Colonic mucosa (tissue), 4 donors: ENCODE results near the gene ABCG2. TPM values are rescaled to one million over a fixed set of nuclear protein-coding genes. Genes with fewer than 3 reads are reported as not detected.

Experiments used
- DNase-seq: peaks from one replicate; pipeline ENCODE4 v3.0.0-alpha.2; 2020
- H3K27ac ChIP-seq: fragments of 200-600 bp; one replicate; pipeline ENCODE4 v1.8.0; 2021
- H3K27me3 ChIP-seq: fragments of 200-600 bp; one replicate; pipeline ENCODE4 v1.8.0; 2021
- H3K36me3 ChIP-seq: fragments of 200-600 bp; one replicate; pipeline ENCODE4 v1.8.0; 2021
- H3K4me1 ChIP-seq: fragments of 200-600 bp; one replicate; pipeline ENCODE4 v1.8.0; 2021; ENCODE audit warnings: mild to moderate bottlenecking
- H3K4me3 ChIP-seq: fragments of 200-600 bp; one replicate; pipeline ENCODE4 v1.8.0; 2021
- H3K9ac ChIP-seq, 2 donors: one replicate each; pipeline ENCODE4 v1.7.0; 2013; ENCODE audit warnings: control low read depth in 2 of 2, low read depth in 2 of 2, low read length in 2 of 2
- H3K9me3 ChIP-seq: fragments of 200-600 bp; one replicate; pipeline ENCODE4 v1.8.0; 2021
- CTCF ChIP-seq: fragments of 200-600 bp; IDR thresholded peaks from one replicate; pipeline ENCODE4 v1.8.0; 2022; ENCODE audit warnings: antibody characterized with exemption, mild to moderate bottlenecking
- intact Hi-C: fragments of 100-400 bp; cut with DNase I; formaldehyde crosslinking; loops from one replicate; pipeline ENCODE4 v1.14.1; 2022
- total RNA-seq, 2 donors: library from RNA; stranded (reverse); fragmentation: NEBNext Ultra II Directional in 1 of 2; extraction: Animal tissue kit (Norgen Biotek cat#: 25700) in 1 of 2; gene quantifications; one replicate each; pipeline ENCODE4 v1.2.1, GENCODE V29; 2021
- donor health status: healthy.
- donor health status: DM: no; HTN: no; CAD: no.
- donor health status: DM: no; HTN: no; CAD: no.

The ABCG2 gene
- total RNA-seq, 2 donors from 2014 or later: 7.5 to 18.8 TPM

DNA sequence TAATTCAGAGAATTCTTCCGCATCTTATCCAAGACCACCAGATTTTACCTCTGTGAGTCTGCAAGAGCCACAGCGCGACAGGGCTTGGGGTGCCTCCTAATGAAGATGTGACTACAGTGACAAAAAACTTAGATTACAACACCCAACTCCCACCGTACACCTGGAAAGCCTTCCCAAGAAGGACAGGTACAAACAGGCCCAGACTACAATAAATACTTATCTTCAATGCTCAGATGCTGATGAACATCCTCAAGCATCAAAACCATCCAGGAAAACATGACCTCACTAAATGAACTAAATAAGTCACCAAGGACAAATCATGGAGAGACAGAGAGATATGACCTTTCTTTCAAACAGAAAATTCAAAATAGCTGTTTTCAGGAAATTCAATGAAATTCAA, 20.8 kb upstream of the ABCG2 start:
- TF ChIP-seq CTCF: no peak
- Histone ChIP-seq H3K9ac (no peak overlapping the region), H3K4me3 (no peak overlapping the region), H3K36me3 (no peaks in the 10 kb centered on the region), H3K27ac (no peak overlapping the region), H3K27me3 (no peaks in the 10 kb centered on the region), H3K9me3 (no peaks in the 10 kb centered on the region), H3K4me1 (no peaks in the 10 kb centered on the region)
- no peak for DNase-seq
- intact Hi-C loops: no loop called here

GRCh38 chr4:88178626-88179231, 20.3 kb upstream of the ABCG2 start:
- no peaks in the 10 kb centered on the region for H3K27me3 ChIP-seq
- no peak for TF ChIP-seq CTCF
- H3K4me1 ChIP-seq: no peaks in the 10 kb centered on the region
- H3K27ac ChIP-seq: no peak overlapping the region
- no peak for DNase-seq
- intact Hi-C loops: no loop called here
- no peaks in the 10 kb centered on the region for H3K9me3 ChIP-seq
- H3K4me3 ChIP-seq: no peak overlapping the region
- no peaks in the 10 kb centered on the region for H3K36me3 ChIP-seq
- no peak overlapping the region for H3K9ac ChIP-seq

- H3K36me3 ChIP-seq: no peaks in the 10 kb centered on the region
- H3K27ac ChIP-seq: no peak overlapping the region
- no peaks in the 10 kb centered on the region for H3K27me3 ChIP-seq
- no peak for TF ChIP-seq CTCF
- H3K9ac ChIP-seq: no peak overlapping the region
- DNase-seq: no peak
- H3K4me1 ChIP-seq: no peaks in the 10 kb centered on the region
- intact Hi-C loops: no loop called here
- H3K9me3 ChIP-seq: no peaks in the 10 kb centered on the region
- no peak overlapping the region for H3K4me3 ChIP-seq
Measured at GRCh38 chr4:88177983-88178625, 19.7 kb upstream of the ABCG2 start.

DNA sequence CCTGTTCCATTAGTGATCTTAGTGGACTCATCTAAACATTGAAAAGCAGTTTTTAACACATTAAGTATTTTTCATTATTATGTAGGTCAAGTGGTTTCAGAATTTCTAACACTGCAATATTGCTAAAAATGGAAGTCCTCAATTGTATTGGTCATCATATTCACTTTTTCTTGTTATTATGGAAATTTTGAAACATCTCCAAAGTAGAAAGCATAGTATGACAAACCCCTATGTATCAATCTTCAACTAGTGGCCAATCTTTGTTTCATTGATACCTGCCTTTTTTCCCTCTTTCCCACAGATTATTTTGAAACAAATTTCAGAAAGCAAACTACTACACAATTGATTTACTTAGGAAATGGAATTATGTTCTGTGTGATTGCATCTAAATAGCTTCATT, 14.5 kb upstream of the ABCG2 start:
- Histone ChIP-seq H3K36me3 (no peaks in the 10 kb centered on the region), H3K27me3 (no peaks in the 10 kb centered on the region), H3K9me3 (no peaks in the 10 kb centered on the region), H3K4me1 (peaks cover 6% of the 10 kb centered on the region), H3K9ac (no peak overlapping the region), H3K27ac (no peak overlapping the region), H3K4me3 (no peak overlapping the region)
- DNase-seq: no peak
- TF ChIP-seq CTCF: no peak
- intact Hi-C loops: no loop called here

GRCh38 chr4:88171206-88171605, 12.8 kb upstream of the ABCG2 start:
- H3K27me3 ChIP-seq: no peaks in the 10 kb centered on the region
- peaks cover 6% of the 10 kb centered on the region for H3K4me1 ChIP-seq
- H3K36me3 ChIP-seq: no peaks in the 10 kb centered on the region
- TF ChIP-seq CTCF: no peak
- H3K9me3 ChIP-seq: no peaks in the 10 kb centered on the region
- no peak overlapping the region for H3K27ac ChIP-seq
- no peak overlapping the region for H3K9ac ChIP-seq
- DNase-seq: no peak
- intact Hi-C loops: no loop called here
- no peak overlapping the region for H3K4me3 ChIP-seq
